HEK293 (cell line): Measurements from ENCODE around the gene GSK3B.

ENCODE experiments used
- CTCF ChIA-PET: fragments of 350-600 bp; formaldehyde crosslinking; extraction: SDS; loops from one replicate; lab custom pipeline; 2021; ENCODE audit warnings: antibody characterized with exemption; lab: Yijun Ruan, JAX
- POLR2A ChIA-PET: fragments of 300-600 bp; formaldehyde crosslinking; extraction: SDS; loops from one replicate; lab custom pipeline; 2020; ENCODE audit warnings: antibody characterized with exemption, inconsistent platforms; lab: Yijun Ruan, JAX
- H3K27ac ChIP-seq: fragments of 200-500 bp; sonication (Bioruptor generic); 2 replicates; pipeline ENCODE4 v1.5.1; 2014; ENCODE audit warnings: low read depth, low read length, control low read depth, inconsistent platforms; ENCODE audit errors: extremely low read depth
- H3K36me3 ChIP-seq, 2 experiments: fragments of 200-500 bp in 1 of 2; sonication (Bioruptor generic) in 1 of 2; 1 replicate in 1 of 2; 2 replicates in 1 of 2; pipeline ENCODE4 v1.5.1; 2014 to 2017; ENCODE audit warnings: inconsistent platforms in 2 of 2, low read length in 2 of 2; ENCODE audit not compliant: control insufficient read depth in 2 of 2, insufficient read depth in 1 of 2
- H3K4me1 ChIP-seq: fragments of 200-500 bp; sonication (Bioruptor generic); 2 replicates; pipeline ENCODE4 v1.5.1; 2014; ENCODE audit warnings: mild to moderate bottlenecking, low read length, inconsistent platforms; ENCODE audit not compliant: control insufficient read depth, insufficient read depth
- H3K4me3 ChIP-seq: 2 replicates; pipeline ENCODE4 v1.5.1; 2011; ENCODE audit warnings: low read depth, mild to moderate bottlenecking, control low read depth, low read length, moderate library complexity
- H3K9me3 ChIP-seq: fragments of 200-500 bp; sonication (Bioruptor generic); 2 replicates; pipeline ENCODE4 v1.5.1; 2014; ENCODE audit warnings: low read depth, low read length, inconsistent platforms; ENCODE audit not compliant: control insufficient read depth, insufficient read depth
- EGR2 ChIP-seq: fragments of 450-650 bp; formaldehyde crosslinking; IDR thresholded peaks from 2 replicates; pipeline ENCODE4 v1.5.1; 2016; ENCODE audit warnings: low read depth, missing biosample characterization, missing genetic modification characterization
- HOXA7 ChIP-seq: sonication (generic); formaldehyde crosslinking; IDR thresholded peaks from 2 replicates; pipeline ENCODE4 v1.8.1; 2022; ENCODE audit warnings: missing genetic modification reagents, borderline replicate concordance
- KLF8 ChIP-seq: fragments of 450-650 bp; formaldehyde crosslinking; IDR thresholded peaks from 2 replicates; pipeline ENCODE4 v1.5.1; 2016; ENCODE audit warnings: missing biosample characterization, missing genetic modification characterization
- ZNF10 ChIP-seq: fragments of 450-650 bp; formaldehyde crosslinking; IDR thresholded peaks from 2 replicates; pipeline ENCODE4 v1.5.1; 2017; ENCODE audit warnings: missing biosample characterization, missing genetic modification characterization
- ZNF174 ChIP-seq: fragments of 450-650 bp; formaldehyde crosslinking; IDR thresholded peaks from 2 replicates; pipeline ENCODE4 v1.5.0; 2017; ENCODE audit warnings: missing biosample characterization, mild to moderate bottlenecking, missing genetic modification characterization
- ZNF184 ChIP-seq: fragments of 450-650 bp; IDR thresholded peaks from 2 replicates; pipeline ENCODE4 v1.5.1; 2018; ENCODE audit warnings: missing biosample characterization, mild to moderate bottlenecking, missing genetic modification characterization
- ZNF19 ChIP-seq: fragments of 450-650 bp; formaldehyde crosslinking; IDR thresholded peaks from 2 replicates; pipeline ENCODE4; 2016; ENCODE audit warnings: missing biosample characterization, missing genetic modification characterization, low read depth
- ZNF2 ChIP-seq: fragments of 450-650 bp; formaldehyde crosslinking; IDR thresholded peaks from 2 replicates; pipeline ENCODE4 v1.5.1; 2016; ENCODE audit warnings: missing biosample characterization, missing genetic modification characterization
- ZNF266 ChIP-seq: fragments of 450-650 bp; formaldehyde crosslinking; IDR thresholded peaks from 2 replicates; pipeline ENCODE4 v1.5.1; 2016; ENCODE audit warnings: missing biosample characterization, missing genetic modification characterization, low read depth
- ZNF354C ChIP-seq: fragments of 450-650 bp; formaldehyde crosslinking; IDR thresholded peaks from 2 replicates; pipeline ENCODE4 v1.5.1; 2016; ENCODE audit warnings: missing biosample characterization, missing genetic modification characterization, low read depth, borderline replicate concordance
- ZNF416 ChIP-seq: fragments of 450-650 bp; formaldehyde crosslinking; IDR thresholded peaks from 2 replicates; pipeline ENCODE4 v1.5.1; 2016; ENCODE audit warnings: missing biosample characterization, missing genetic modification characterization
- ZNF433 ChIP-seq: fragments of 450-650 bp; formaldehyde crosslinking; IDR thresholded peaks from 2 replicates; pipeline ENCODE4 v1.5.1; 2016; ENCODE audit warnings: missing biosample characterization, missing genetic modification characterization, low read depth
- ZNF596 ChIP-seq: fragments of 450-650 bp; IDR thresholded peaks from 2 replicates; pipeline ENCODE4 v1.5.0; 2018; ENCODE audit warnings: missing biosample characterization, mild to moderate bottlenecking, missing genetic modification characterization, moderate library complexity
- ZNF600 ChIP-seq: fragments of 450-650 bp; formaldehyde crosslinking; IDR thresholded peaks from 2 replicates; pipeline ENCODE4 v1.5.1; 2016; ENCODE audit warnings: missing biosample characterization, missing genetic modification characterization
- ZNF626 ChIP-seq: fragments of 450-650 bp; sonication (Bioruptor Pico); formaldehyde crosslinking; IDR thresholded peaks from 2 replicates; pipeline ENCODE4 v1.5.1; 2018; ENCODE audit warnings: missing biosample characterization, missing genetic modification characterization, inconsistent platforms
- ZNF654 ChIP-seq: fragments of 450-650 bp; formaldehyde crosslinking; IDR thresholded peaks from 2 replicates; pipeline ENCODE4 v1.5.1; 2016; ENCODE audit warnings: low read depth, missing biosample characterization, missing genetic modification characterization
- ZNF701 ChIP-seq: fragments of 450-650 bp; formaldehyde crosslinking; IDR thresholded peaks from 2 replicates; pipeline ENCODE4 v1.5.1; 2016; ENCODE audit warnings: missing biosample characterization, missing genetic modification characterization
- ZNF837 ChIP-seq: fragments of 450-650 bp; formaldehyde crosslinking; IDR thresholded peaks from 2 replicates; pipeline ENCODE4 v1.5.1; 2016; ENCODE audit warnings: missing biosample characterization, missing genetic modification characterization
- TF ChIP-seq, protein P1 (sequence below): fragments of 450-650 bp; formaldehyde crosslinking; IDR thresholded peaks from 2 replicates; pipeline ENCODE4 v1.5.1; 2017; ENCODE audit warnings: missing biosample characterization, missing genetic modification characterization
- TF ChIP-seq, protein P2 (sequence below): fragments of 450-650 bp; formaldehyde crosslinking; IDR thresholded peaks from 2 replicates; pipeline ENCODE4 v1.5.1; 2016; ENCODE audit warnings: missing biosample characterization, missing genetic modification characterization
- TF ChIP-seq, protein P3 (sequence below): fragments of 450-650 bp; formaldehyde crosslinking; IDR thresholded peaks from 2 replicates; pipeline ENCODE4 v1.5.1; 2016; ENCODE audit warnings: missing biosample characterization, missing genetic modification characterization, borderline replicate concordance
- TF ChIP-seq, protein P4 (sequence below): fragments of 450-650 bp; IDR thresholded peaks from 2 replicates; pipeline ENCODE4 v1.5.1; 2018; ENCODE audit warnings: missing biosample characterization, mild to moderate bottlenecking, missing genetic modification characterization

The GSK3B gene

DNA sequence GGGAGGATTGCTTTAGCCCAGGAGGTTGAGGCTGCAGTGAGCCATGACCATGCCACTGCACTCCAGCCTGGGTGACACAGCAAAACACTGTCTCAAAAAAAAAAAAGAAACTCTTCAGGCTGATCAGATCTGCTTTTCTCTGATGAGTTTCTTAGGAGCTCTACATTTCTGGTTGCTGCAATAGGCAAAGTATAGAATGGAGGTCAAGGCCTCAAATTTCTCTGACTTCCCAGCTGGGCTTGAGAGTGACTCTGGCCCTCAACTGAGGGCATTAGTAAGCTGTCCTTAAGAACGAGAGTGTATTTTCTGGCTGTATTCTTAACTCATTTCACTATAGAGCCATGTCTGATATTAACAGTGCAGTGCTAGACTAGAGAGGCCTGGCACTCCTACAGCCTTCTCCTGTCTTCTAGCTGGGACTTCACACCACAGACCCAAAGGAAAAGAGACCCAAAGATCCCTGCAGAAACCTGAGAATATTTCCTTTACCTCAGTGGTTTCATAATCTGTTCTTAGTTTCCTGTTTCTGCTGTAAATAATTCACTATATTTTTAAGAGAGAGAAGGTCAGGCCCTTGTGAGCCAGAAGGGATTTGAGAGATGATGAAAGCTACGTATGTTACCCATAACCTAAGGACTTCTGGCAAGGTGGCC lies 314.4 kb downstream of the GSK3B start:
- H3K4me3 ChIP-seq: no peak overlapping the region
- TF ChIP-seq ZNF626 (tag by site-specific recombination) (no peak), KLF8 (tag by site-specific recombination) (no peak), ZNF19 (tag by site-specific recombination) (no peak), ZNF416 (tag by site-specific recombination) (no peak), EGR2 (tag by site-specific recombination) (no peak), ZNF701 (tag by site-specific recombination) (no peak), ZNF266 (tag by site-specific recombination) (no peak), ZNF174 (tag by site-specific recombination) (no peak), ZNF354C (tag by site-specific recombination) (no peak), ZNF2 (tag by site-specific recombination) (no peak), ZNF10 (tag by site-specific recombination) (no peak), ZNF596 (tag by site-specific recombination) (no peak), ZNF433 (tag by site-specific recombination) (no peak), ZNF184 (tag by site-specific recombination) (no peak)
- TF ChIP-seq, protein P1, sequence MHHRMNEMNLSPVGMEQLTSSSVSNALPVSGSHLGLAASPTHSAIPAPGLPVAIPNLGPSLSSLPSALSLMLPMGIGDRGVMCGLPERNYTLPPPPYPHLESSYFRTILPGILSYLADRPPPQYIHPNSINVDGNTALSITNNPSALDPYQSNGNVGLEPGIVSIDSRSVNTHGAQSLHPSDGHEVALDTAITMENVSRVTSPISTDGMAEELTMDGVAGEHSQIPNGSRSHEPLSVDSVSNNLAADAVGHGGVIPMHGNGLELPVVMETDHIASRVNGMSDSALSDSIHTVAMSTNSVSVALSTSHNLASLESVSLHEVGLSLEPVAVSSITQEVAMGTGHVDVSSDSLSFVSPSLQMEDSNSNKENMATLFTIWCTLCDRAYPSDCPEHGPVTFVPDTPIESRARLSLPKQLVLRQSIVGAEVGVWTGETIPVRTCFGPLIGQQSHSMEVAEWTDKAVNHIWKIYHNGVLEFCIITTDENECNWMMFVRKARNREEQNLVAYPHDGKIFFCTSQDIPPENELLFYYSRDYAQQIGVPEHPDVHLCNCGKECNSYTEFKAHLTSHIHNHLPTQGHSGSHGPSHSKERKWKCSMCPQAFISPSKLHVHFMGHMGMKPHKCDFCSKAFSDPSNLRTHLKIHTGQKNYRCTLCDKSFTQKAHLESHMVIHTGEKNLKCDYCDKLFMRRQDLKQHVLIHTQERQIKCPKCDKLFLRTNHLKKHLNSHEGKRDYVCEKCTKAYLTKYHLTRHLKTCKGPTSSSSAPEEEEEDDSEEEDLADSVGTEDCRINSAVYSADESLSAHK (tag by site-specific recombination): no peak
- TF ChIP-seq, protein P2, sequence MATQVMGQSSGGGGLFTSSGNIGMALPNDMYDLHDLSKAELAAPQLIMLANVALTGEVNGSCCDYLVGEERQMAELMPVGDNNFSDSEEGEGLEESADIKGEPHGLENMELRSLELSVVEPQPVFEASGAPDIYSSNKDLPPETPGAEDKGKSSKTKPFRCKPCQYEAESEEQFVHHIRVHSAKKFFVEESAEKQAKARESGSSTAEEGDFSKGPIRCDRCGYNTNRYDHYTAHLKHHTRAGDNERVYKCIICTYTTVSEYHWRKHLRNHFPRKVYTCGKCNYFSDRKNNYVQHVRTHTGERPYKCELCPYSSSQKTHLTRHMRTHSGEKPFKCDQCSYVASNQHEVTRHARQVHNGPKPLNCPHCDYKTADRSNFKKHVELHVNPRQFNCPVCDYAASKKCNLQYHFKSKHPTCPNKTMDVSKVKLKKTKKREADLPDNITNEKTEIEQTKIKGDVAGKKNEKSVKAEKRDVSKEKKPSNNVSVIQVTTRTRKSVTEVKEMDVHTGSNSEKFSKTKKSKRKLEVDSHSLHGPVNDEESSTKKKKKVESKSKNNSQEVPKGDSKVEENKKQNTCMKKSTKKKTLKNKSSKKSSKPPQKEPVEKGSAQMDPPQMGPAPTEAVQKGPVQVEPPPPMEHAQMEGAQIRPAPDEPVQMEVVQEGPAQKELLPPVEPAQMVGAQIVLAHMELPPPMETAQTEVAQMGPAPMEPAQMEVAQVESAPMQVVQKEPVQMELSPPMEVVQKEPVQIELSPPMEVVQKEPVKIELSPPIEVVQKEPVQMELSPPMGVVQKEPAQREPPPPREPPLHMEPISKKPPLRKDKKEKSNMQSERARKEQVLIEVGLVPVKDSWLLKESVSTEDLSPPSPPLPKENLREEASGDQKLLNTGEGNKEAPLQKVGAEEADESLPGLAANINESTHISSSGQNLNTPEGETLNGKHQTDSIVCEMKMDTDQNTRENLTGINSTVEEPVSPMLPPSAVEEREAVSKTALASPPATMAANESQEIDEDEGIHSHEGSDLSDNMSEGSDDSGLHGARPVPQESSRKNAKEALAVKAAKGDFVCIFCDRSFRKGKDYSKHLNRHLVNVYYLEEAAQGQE: no peak
- CTCF ChIA-PET: no interaction called here
- H3K4me1 ChIP-seq: no peaks in the 10 kb centered on the region
- H3K27ac ChIP-seq: no peak overlapping the region
- no peaks in the 10 kb centered on the region for H3K36me3 ChIP-seq
- H3K9me3 ChIP-seq: no peaks in the 10 kb centered on the region
- POLR2A ChIA-PET: no interaction called here

DNA sequence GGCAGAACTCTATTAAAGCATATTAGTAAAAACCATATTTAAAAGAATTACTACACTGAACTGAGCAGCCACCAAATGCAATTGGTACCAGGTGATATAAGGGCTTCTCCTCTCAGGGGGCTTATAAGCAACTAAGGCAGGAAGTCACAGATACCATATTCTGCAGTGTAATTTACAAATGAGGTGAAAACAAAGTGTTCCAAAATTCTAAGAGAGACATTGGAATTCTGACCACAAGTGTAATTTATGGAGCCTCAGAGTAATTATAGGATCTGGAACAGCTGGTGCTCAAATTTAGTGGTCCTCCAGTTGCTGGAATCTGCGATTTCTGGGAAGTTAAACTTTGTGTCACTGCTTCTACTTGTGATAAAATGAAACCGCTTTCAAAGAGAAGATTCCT lies 315.4 kb downstream of the GSK3B start:
- no peak overlapping the region for H3K27ac ChIP-seq
- ChIA-PET POLR2A (no interaction called here), CTCF (interaction anchor here (0.9 kb wide), 1 partner anchor 29 kb away, joined by 3 read pairs; no protein-coding TSS in a partner anchor)
- no peaks in the 10 kb centered on the region for H3K9me3 ChIP-seq
- H3K4me1 ChIP-seq: no peaks in the 10 kb centered on the region
- H3K36me3 ChIP-seq: no peaks in the 10 kb centered on the region
- H3K4me3 ChIP-seq: no peak overlapping the region
- TF ChIP-seq ZNF837 (no peak), ZNF433 (tag by site-specific recombination) (no peak), ZNF654 (tag by site-specific recombination) (no peak), ZNF600 (no peak), HOXA7 (CRISPR knock-in tag) (no peak)
- TF ChIP-seq, protein P3, sequence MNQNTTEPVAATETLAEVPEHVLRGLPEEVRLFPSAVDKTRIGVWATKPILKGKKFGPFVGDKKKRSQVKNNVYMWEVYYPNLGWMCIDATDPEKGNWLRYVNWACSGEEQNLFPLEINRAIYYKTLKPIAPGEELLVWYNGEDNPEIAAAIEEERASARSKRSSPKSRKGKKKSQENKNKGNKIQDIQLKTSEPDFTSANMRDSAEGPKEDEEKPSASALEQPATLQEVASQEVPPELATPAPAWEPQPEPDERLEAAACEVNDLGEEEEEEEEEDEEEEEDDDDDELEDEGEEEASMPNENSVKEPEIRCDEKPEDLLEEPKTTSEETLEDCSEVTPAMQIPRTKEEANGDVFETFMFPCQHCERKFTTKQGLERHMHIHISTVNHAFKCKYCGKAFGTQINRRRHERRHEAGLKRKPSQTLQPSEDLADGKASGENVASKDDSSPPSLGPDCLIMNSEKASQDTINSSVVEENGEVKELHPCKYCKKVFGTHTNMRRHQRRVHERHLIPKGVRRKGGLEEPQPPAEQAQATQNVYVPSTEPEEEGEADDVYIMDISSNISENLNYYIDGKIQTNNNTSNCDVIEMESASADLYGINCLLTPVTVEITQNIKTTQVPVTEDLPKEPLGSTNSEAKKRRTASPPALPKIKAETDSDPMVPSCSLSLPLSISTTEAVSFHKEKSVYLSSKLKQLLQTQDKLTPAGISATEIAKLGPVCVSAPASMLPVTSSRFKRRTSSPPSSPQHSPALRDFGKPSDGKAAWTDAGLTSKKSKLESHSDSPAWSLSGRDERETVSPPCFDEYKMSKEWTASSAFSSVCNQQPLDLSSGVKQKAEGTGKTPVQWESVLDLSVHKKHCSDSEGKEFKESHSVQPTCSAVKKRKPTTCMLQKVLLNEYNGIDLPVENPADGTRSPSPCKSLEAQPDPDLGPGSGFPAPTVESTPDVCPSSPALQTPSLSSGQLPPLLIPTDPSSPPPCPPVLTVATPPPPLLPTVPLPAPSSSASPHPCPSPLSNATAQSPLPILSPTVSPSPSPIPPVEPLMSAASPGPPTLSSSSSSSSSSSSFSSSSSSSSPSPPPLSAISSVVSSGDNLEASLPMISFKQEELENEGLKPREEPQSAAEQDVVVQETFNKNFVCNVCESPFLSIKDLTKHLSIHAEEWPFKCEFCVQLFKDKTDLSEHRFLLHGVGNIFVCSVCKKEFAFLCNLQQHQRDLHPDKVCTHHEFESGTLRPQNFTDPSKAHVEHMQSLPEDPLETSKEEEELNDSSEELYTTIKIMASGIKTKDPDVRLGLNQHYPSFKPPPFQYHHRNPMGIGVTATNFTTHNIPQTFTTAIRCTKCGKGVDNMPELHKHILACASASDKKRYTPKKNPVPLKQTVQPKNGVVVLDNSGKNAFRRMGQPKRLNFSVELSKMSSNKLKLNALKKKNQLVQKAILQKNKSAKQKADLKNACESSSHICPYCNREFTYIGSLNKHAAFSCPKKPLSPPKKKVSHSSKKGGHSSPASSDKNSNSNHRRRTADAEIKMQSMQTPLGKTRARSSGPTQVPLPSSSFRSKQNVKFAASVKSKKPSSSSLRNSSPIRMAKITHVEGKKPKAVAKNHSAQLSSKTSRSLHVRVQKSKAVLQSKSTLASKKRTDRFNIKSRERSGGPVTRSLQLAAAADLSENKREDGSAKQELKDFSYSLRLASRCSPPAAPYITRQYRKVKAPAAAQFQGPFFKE (tag by site-specific recombination): no peak
- TF ChIP-seq, protein P4, sequence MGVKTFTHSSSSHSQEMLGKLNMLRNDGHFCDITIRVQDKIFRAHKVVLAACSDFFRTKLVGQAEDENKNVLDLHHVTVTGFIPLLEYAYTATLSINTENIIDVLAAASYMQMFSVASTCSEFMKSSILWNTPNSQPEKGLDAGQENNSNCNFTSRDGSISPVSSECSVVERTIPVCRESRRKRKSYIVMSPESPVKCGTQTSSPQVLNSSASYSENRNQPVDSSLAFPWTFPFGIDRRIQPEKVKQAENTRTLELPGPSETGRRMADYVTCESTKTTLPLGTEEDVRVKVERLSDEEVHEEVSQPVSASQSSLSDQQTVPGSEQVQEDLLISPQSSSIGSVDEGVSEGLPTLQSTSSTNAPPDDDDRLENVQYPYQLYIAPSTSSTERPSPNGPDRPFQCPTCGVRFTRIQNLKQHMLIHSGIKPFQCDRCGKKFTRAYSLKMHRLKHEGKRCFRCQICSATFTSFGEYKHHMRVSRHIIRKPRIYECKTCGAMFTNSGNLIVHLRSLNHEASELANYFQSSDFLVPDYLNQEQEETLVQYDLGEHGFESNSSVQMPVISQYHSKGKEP (tag by site-specific recombination): no peak
